Measurements from ENCODE around the gene LTO1. TPM values are rescaled to one million over a fixed set of nuclear protein-coding genes. Genes with fewer than 3 reads are reported as not detected.

The LTO1 gene
- total and polyA plus RNA-seq, 2 of the 13 experiments (the other 11 are each of a cell fraction or from before 2014, with no cell fraction given) = 11.8 to 15.0 TPM

DNA sequence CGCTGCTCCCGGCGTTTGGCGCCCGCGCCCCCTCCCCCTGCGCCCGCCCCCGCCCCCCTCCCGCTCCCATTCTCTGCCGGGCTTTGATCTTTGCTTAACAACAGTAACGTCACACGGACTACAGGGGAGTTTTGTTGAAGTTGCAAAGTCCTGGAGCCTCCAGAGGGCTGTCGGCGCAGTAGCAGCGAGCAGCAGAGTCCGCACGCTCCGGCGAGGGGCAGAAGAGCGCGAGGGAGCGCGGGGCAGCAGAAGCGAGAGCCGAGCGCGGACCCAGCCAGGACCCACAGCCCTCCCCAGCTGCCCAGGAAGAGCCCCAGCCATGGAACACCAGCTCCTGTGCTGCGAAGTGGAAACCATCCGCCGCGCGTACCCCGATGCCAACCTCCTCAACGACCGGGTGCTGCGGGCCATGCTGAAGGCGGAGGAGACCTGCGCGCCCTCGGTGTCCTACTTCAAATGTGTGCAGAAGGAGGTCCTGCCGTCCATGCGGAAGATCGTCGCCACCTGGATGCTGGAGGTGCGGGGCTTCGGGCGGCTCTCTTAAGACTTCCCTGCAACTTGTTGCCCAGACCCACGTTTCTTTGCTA lies 34.1 kb downstream of the LTO1 start, which contains the start of gene CCND1 (continued):
- no peak for TF ChIP-seq ZNF646 (CRISPR knock-in tag; IDR thresholded peaks at IDR 0.05)
- no peak for TF ChIP-seq ZFP62 (CRISPR knock-in tag; IDR thresholded peaks at IDR 0.05)
- TF ChIP-seq SMC3 (IDR thresholded peaks at IDR 0.05; ENCODE audit: low read length) = no peak
- TF ChIP-seq PREB (CRISPR knock-in tag; IDR thresholded peaks at IDR 0.05) = 0 out of 2 replicates have a peak, but pooled peaks have one; percentile 52
- peak; percentile 49; the same call in 1 of the 2 replicates for TF ChIP-seq NR2F2 (IDR thresholded peaks at IDR 0.05; ENCODE audit: borderline replicate concordance, low read depth)
- peak; percentile 93; the same call in 1 of the 2 replicates for TF ChIP-seq PATZ1 (CRISPR knock-in tag; IDR thresholded peaks at IDR 0.05)
- TF ChIP-seq FOXO1 (CRISPR knock-in tag; IDR thresholded peaks at IDR 0.05) = peak; percentile 56; the same call in 1 of the 2 replicates
- TF ChIP-seq ZFP36 (IDR thresholded peaks at IDR 0.05; ENCODE audit: borderline replicate concordance, low read depth, low read length, partially characterized antibody) = no peak
- no peak for TF ChIP-seq MYNN (CRISPR knock-in tag; IDR thresholded peaks at IDR 0.05; ENCODE audit: low read depth)
- TF ChIP-seq ZBTB20 (CRISPR knock-in tag; IDR thresholded peaks at IDR 0.05; ENCODE audit: borderline replicate concordance, low read depth) = no peak
- no peak for TF ChIP-seq HES4 (CRISPR knock-in tag; IDR thresholded peaks at IDR 0.05; ENCODE audit: borderline replicate concordance)
- no peak for TF ChIP-seq CAMTA2 (CRISPR knock-in tag; IDR thresholded peaks at IDR 0.05; ENCODE audit: borderline replicate concordance)
- no peak for TF ChIP-seq NFRKB (IDR thresholded peaks at IDR 0.05)
- peak in 1 of 2 experiments; percentile 60; a peak in 1 of 4 replicates for TF ChIP-seq ATF4 (CRISPR knock-in tag; IDR thresholded peaks at IDR 0.05)
- no peak for TF ChIP-seq ZNF543 (CRISPR knock-in tag; IDR thresholded peaks at IDR 0.05)
- TF ChIP-seq KMT2A (CRISPR knock-in tag; IDR thresholded peaks at IDR 0.05) = peak; percentile 79; the same call in 1 of the 2 replicates

Measured in HepG2 (cell line).